Nephron (organoid): Measurements from ENCODE around the gene MECR.

Source experiments
- H3K27ac Mint-ChIP-seq, 3 experiments: 2 replicates each; pipeline ENCODE4 v1.8.0; 2020; ENCODE audit warnings: mixed read lengths in 3 of 3, mild to moderate bottlenecking in 2 of 3, moderate library complexity in 1 of 3
- H3K27me3 Mint-ChIP-seq: 2 replicates; pipeline ENCODE4 v1.8.0; 2021; ENCODE audit warnings: low read depth, mild to moderate bottlenecking, moderate library complexity, mixed read lengths
- H3K36me3 Mint-ChIP-seq: 2 replicates; pipeline ENCODE4 v1.8.0; 2020; ENCODE audit warnings: low read depth, mixed read lengths
- H3K4me1 Mint-ChIP-seq: 2 replicates; pipeline ENCODE4 v1.8.0; 2020; ENCODE audit warnings: mixed read lengths
- H3K4me3 Mint-ChIP-seq, 3 experiments: 2 replicates each; pipeline ENCODE4 v1.8.0; 2020; ENCODE audit warnings: mild to moderate bottlenecking in 3 of 3, mixed read lengths in 3 of 3, moderate library complexity in 2 of 3
- H3K9me3 Mint-ChIP-seq: 2 replicates; pipeline ENCODE4 v1.8.0; 2020; ENCODE audit warnings: mixed read lengths
- TF ChIP-seq, protein P1 (sequence below), 3 experiments: fragments of 200-600 bp; sonication (generic); IDR thresholded peaks; one replicate each; pipeline ENCODE4 v1.5.0; 2021; ENCODE audit warnings: antibody characterized with exemption in 3 of 3; ENCODE audit not compliant: unreplicated experiment in 3 of 3

MECR gene

GRCh38 chr1:29166291-29166878 is 64.3 kb downstream of the MECR start:
- Mint-ChIP-seq H3K9me3 (no peaks in the 10 kb centered on the region), H3K36me3 (peaks cover 52% of the 10 kb centered on the region), H3K27ac (peak overlapping the region; percentile 25 to 76 (median 72)), H3K4me3 (no peak overlapping the region), H3K4me1 (peaks cover 51% of the 10 kb centered on the region), H3K27me3 (no peaks in the 10 kb centered on the region)
- TF ChIP-seq, protein P1, sequence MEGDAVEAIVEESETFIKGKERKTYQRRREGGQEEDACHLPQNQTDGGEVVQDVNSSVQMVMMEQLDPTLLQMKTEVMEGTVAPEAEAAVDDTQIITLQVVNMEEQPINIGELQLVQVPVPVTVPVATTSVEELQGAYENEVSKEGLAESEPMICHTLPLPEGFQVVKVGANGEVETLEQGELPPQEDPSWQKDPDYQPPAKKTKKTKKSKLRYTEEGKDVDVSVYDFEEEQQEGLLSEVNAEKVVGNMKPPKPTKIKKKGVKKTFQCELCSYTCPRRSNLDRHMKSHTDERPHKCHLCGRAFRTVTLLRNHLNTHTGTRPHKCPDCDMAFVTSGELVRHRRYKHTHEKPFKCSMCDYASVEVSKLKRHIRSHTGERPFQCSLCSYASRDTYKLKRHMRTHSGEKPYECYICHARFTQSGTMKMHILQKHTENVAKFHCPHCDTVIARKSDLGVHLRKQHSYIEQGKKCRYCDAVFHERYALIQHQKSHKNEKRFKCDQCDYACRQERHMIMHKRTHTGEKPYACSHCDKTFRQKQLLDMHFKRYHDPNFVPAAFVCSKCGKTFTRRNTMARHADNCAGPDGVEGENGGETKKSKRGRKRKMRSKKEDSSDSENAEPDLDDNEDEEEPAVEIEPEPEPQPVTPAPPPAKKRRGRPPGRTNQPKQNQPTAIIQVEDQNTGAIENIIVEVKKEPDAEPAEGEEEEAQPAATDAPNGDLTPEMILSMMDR (IDR thresholded peaks at IDR 0.05; ENCODE audit: unreplicated experiment in 3 of 3): no peak

DNA sequence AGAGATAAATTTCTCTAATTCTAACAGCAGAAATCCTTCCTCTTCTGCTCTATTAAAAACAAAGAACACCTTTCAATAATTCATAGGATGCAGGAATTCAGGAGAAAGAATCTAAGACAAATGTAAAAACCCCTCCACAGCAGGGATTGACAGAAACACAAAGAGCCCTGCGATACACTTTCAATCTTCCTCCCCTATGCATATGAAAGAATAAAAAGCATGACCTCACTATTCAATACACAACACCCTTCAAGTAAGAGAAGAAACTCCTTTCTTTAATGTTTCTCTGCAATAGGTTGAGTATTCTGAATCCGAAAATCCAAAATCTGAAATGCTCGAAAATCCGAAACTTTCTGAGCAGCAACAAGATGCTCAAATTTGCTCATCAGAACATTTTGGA is 66.1 kb downstream of the MECR start:
- Mint-ChIP-seq H3K4me1 (peaks cover 37% of the 10 kb centered on the region), H3K36me3 (peaks cover 58% of the 10 kb centered on the region), H3K9me3 (no peaks in the 10 kb centered on the region), H3K27me3 (no peaks in the 10 kb centered on the region), H3K27ac (peak overlapping the region; percentile 25 to 76 (median 33)), H3K4me3 (no peak overlapping the region)
- TF ChIP-seq, protein P1 (IDR thresholded peaks at IDR 0.05; ENCODE audit: unreplicated experiment in 3 of 3): no peak

DNA sequence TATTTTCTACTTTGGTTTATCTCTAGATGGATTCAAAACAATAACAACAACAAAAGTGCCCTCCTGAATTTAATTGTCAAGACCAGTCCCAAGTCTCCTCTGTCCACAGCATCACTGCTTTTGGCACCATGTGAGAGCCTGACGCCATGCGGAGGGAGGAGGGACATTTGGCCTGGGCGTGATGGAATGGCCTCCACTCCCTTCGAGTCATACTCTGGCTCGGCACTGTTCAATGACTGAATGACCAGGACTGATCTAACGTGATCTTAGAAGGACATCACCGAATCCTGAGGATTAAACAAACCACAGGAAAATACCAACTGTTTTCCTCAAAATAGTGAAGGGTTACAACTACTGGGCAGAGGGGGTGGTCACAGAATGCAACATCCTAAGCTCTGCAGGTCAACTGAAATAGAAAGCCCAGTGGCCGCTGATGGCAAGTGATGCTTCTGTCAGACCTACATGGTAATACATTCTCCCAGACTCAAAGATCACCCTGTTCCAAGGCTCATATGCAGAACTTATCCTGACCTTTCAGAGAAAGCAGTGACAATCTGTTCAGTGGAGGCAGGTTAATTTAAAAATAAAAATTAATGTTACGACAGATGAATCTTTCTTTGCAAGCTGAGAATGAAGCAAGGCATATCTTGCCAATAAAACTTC is 68.1 kb downstream of the MECR start:
- Mint-ChIP-seq H3K27me3 (no peaks in the 10 kb centered on the region), H3K27ac (no peak overlapping the region), H3K4me1 (peaks cover 26% of the 10 kb centered on the region), H3K4me3 (no peak overlapping the region), H3K9me3 (no peaks in the 10 kb centered on the region), H3K36me3 (peaks cover 68% of the 10 kb centered on the region)
- TF ChIP-seq, protein P1 (IDR thresholded peaks at IDR 0.05; ENCODE audit: unreplicated experiment in 3 of 3): no peak

GRCh38 chr1:29162025-29162424 is 68.7 kb downstream of the MECR start:
- Mint-ChIP-seq H3K36me3 (peaks cover 70% of the 10 kb centered on the region), H3K4me1 (peaks cover 32% of the 10 kb centered on the region), H3K27me3 (no peaks in the 10 kb centered on the region), H3K9me3 (no peaks in the 10 kb centered on the region), H3K4me3 (no peak overlapping the region), H3K27ac (peak overlapping the region in 1 of 3 experiments; percentile 23)
- TF ChIP-seq, protein P1 (IDR thresholded peaks at IDR 0.05; ENCODE audit: unreplicated experiment in 3 of 3): no peak

DNA sequence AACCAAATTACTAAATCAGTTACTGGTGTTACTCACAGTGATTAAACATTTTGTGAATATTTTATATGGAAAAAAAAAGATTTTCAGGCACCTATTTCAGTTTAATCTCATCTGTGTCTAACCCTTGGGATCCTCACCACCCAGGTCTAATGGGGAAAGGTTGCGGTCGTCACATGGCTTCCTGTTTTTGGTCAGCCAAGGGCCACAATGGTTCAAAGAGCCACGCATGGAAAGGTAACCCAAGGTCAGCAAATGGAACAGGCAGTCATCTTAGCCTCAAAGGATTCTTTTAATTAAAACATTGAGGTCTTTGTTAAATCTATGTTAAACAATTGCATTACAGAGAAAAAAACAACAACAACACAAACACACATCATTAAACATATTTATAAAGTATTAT is 71.0 kb downstream of the MECR start:
- H3K27ac Mint-ChIP-seq: peak overlapping the region in 1 of 3 experiments; percentile 27
- peaks cover 66% of the 10 kb centered on the region for H3K36me3 Mint-ChIP-seq
- H3K4me1 Mint-ChIP-seq: peaks cover 33% of the 10 kb centered on the region
- no peak overlapping the region for H3K4me3 Mint-ChIP-seq
- no peaks in the 10 kb centered on the region for H3K27me3 Mint-ChIP-seq
- no peaks in the 10 kb centered on the region for H3K9me3 Mint-ChIP-seq
- TF ChIP-seq, protein P1 (IDR thresholded peaks at IDR 0.05; ENCODE audit: unreplicated experiment in 3 of 3): no peak

GRCh38 chr1:29157269-29157601 is 73.5 kb downstream of the MECR start:
- H3K36me3 Mint-ChIP-seq: peaks cover 79% of the 10 kb centered on the region
- H3K27me3 Mint-ChIP-seq: no peaks in the 10 kb centered on the region
- peaks cover 15% of the 10 kb centered on the region for H3K4me1 Mint-ChIP-seq
- H3K27ac Mint-ChIP-seq: peak overlapping the region; percentile 90 to 99 (median 97)
- H3K4me3 Mint-ChIP-seq: peak overlapping the region in 1 of 3 experiments; percentile 50
- no peaks in the 10 kb centered on the region for H3K9me3 Mint-ChIP-seq
- TF ChIP-seq, protein P1 (IDR thresholded peaks at IDR 0.05; ENCODE audit: unreplicated experiment in 3 of 3): no peak
